H1 (cell line): ENCODE data around the gene ALK. TPM values are rescaled to one million over a fixed set of nuclear protein-coding genes. Genes with fewer than 3 reads are reported as not detected.

Experiments
- CTCF ChIA-PET: fragments of 300-600 bp; sonication (Branson Sonifier 250); formaldehyde crosslinking; loops from one replicate; lab custom pipeline; 2021; ENCODE audit not compliant: partially characterized antibody; lab: Charles Lee
- POLR2A ChIA-PET: fragments of 300-600 bp; sonication (Branson Sonifier 250); formaldehyde crosslinking; loops from one replicate; lab custom pipeline; 2021; ENCODE audit warnings: inconsistent platforms; ENCODE audit not compliant: partially characterized antibody; lab: Charles Lee
- DNase-seq, 2 experiments: peaks; one replicate each; pipeline versions ENCODE4 v3.0.0 to v3.0.0-alpha.2; 2010 to 2022; ENCODE audit warnings: low spot score in 2 of 2, low read depth in 1 of 2, mixed read lengths in 1 of 2
- FAIRE-seq: peaks from 2 replicates; lab custom pipeline; 2011; peaks lifted over from hg19 to GRCh38; lab: Jason Lieb, UNC
- H2AFZ ChIP-seq: 2 replicates; pipeline ENCODE4 v1.8.1; 2012; ENCODE audit warnings: low read length, inconsistent platforms
- H2AK5ac ChIP-seq: 2 replicates; pipeline ENCODE4 v1.6.1; 2013; ENCODE audit warnings: low read depth, low read length
- H2BK120ac ChIP-seq: replicated peaks from 2 replicates; pipeline ENCODE3; 2013; ENCODE audit warnings: low read depth, low read length, inconsistent platforms
- H2BK12ac ChIP-seq: 2 replicates; pipeline ENCODE4 v1.6.1; 2013; ENCODE audit warnings: low read depth, low read length
- H2BK15ac ChIP-seq: 2 replicates; pipeline ENCODE4 v1.6.1; 2013; ENCODE audit warnings: low read length
- H2BK20ac ChIP-seq: 2 replicates; pipeline ENCODE4 v1.6.1; 2013; ENCODE audit warnings: low read length
- H2BK5ac ChIP-seq: 2 replicates; pipeline ENCODE4 v1.6.1; 2013; ENCODE audit warnings: low read depth, low read length
- H3K14ac ChIP-seq: 2 replicates; pipeline ENCODE4 v1.6.1; 2013; ENCODE audit warnings: inconsistent platforms; ENCODE audit not compliant: insufficient read length
- H3K18ac ChIP-seq: 2 replicates; pipeline ENCODE4 v1.6.1; 2013; ENCODE audit warnings: low read length; ENCODE audit errors: extremely low read depth
- H3K23ac ChIP-seq: 2 replicates; pipeline ENCODE4 v1.6.1; 2013; ENCODE audit warnings: inconsistent platforms; ENCODE audit not compliant: insufficient read length
- H3K23me2 ChIP-seq: 2 replicates; pipeline ENCODE4 v1.6.1; 2013; ENCODE audit warnings: low read depth, low read length
- H3K27ac ChIP-seq: 2 replicates; pipeline ENCODE4 v1.6.1; 2011; ENCODE audit warnings: low read depth, low read length, inconsistent platforms
- H3K27me3 ChIP-seq, 4 experiments: replicated peaks in 1 of 4; 1 replicate in 1 of 4; 2 replicates in 3 of 4; pipeline versions ENCODE4 v1.6.1 to v1.8.1; 2011 to 2013; ENCODE audit warnings: low read length in 3 of 4, mild to moderate bottlenecking in 3 of 4, inconsistent platforms in 2 of 4, mixed read lengths in 2 of 4, moderate library complexity in 1 of 4; ENCODE audit not compliant: control insufficient read depth in 3 of 4, insufficient read depth in 3 of 4; ENCODE audit errors: extremely low read depth in 1 of 4
- H3K36me3 ChIP-seq, 4 experiments: 2 replicates each; pipeline versions ENCODE4 v1.6.1 to v1.8.1; 2011 to 2013; ENCODE audit warnings: mild to moderate bottlenecking in 4 of 4, low read length in 3 of 4, moderate library complexity in 2 of 4, control low read depth in 1 of 4, inconsistent platforms in 1 of 4; ENCODE audit not compliant: insufficient read depth in 4 of 4, control insufficient read depth in 2 of 4
- H3K4ac ChIP-seq: replicated peaks from 2 replicates; pipeline ENCODE3; 2013; ENCODE audit warnings: low read length, low read depth, mixed read lengths, inconsistent platforms; ENCODE audit not compliant: insufficient read length
- H3K4me1 ChIP-seq, 4 experiments: replicated peaks in 1 of 4; 1 replicate in 1 of 4; 2 replicates in 3 of 4; pipeline versions ENCODE4 v1.6.1 to v1.8.1; 2011 to 2013; ENCODE audit warnings: low read length in 3 of 4, inconsistent platforms in 2 of 4, mixed read lengths in 1 of 4; ENCODE audit not compliant: insufficient read depth in 4 of 4, control insufficient read depth in 3 of 4
- H3K4me2 ChIP-seq, 2 experiments: 2 replicates each; pipeline versions ENCODE4 v1.6.1 to v1.8.1; 2011 to 2013; ENCODE audit warnings: low read depth in 2 of 2, low read length in 2 of 2, control low read depth in 1 of 2, inconsistent platforms in 1 of 2, mild to moderate bottlenecking in 1 of 2; ENCODE audit not compliant: insufficient read depth in 1 of 2
- H3K4me3 ChIP-seq, 4 experiments: fragments of 200-600, 300-600 bp in 1 of 4; sonication (generic), shearing (Covaris generic), sonication (Bioruptor Twin) in 1 of 4; 2 replicates each; pipeline versions ENCODE4 v1.5.1 to v1.8.1; 2011 to 2016; ENCODE audit warnings: low read length in 4 of 4, low read depth in 3 of 4, control low read depth in 2 of 4, inconsistent platforms in 2 of 4, mild to moderate bottlenecking in 2 of 4, mixed read lengths in 1 of 4, moderate library complexity in 1 of 4; ENCODE audit not compliant: insufficient read depth in 2 of 4; ENCODE audit errors: extremely low read depth in 1 of 4
- H3K56ac ChIP-seq: replicated peaks from 2 replicates; pipeline ENCODE3; 2013; ENCODE audit warnings: low read depth, mild to moderate bottlenecking, mixed read lengths, low read length, inconsistent platforms; ENCODE audit not compliant: insufficient read length
- H3K79me1 ChIP-seq: 2 replicates; pipeline ENCODE4 v1.6.1; 2013; ENCODE audit warnings: low read depth, low read length, control low read depth
- H3K79me2 ChIP-seq, 2 experiments: 2 replicates each; pipeline versions ENCODE4 v1.6.1 to v1.8.1; 2012 to 2013; ENCODE audit warnings: low read length in 2 of 2, mild to moderate bottlenecking in 2 of 2, inconsistent platforms in 1 of 2; ENCODE audit not compliant: insufficient read depth in 2 of 2, control insufficient read depth in 1 of 2
- H3K9ac ChIP-seq, 4 experiments: replicated peaks in 1 of 4; 1 replicate in 1 of 4; 2 replicates in 3 of 4; pipeline versions ENCODE4 v1.6.1 to v1.8.1; 2011 to 2013; ENCODE audit warnings: low read depth in 3 of 4, low read length in 3 of 4, control low read depth in 2 of 4, mild to moderate bottlenecking in 2 of 4, moderate library complexity in 2 of 4, inconsistent platforms in 1 of 4; ENCODE audit errors: extremely low read depth in 1 of 4
- H3K9me3 ChIP-seq, 2 experiments: 2 replicates each; pipeline versions ENCODE4 v1.6.1 to v1.8.1; 2012 to 2013; ENCODE audit warnings: mild to moderate bottlenecking in 2 of 2, moderate library complexity in 2 of 2, control low read depth in 1 of 2, inconsistent platforms in 1 of 2, low read depth in 1 of 2, low read length in 1 of 2, mixed read lengths in 1 of 2; ENCODE audit not compliant: insufficient read depth in 2 of 2
- H4K20me1 ChIP-seq, 2 experiments: replicated peaks in 1 of 2; 2 replicates each; pipeline versions ENCODE3 to v1.8.1; 2011 to 2013; ENCODE audit warnings: inconsistent platforms in 2 of 2, low read length in 2 of 2, mild to moderate bottlenecking in 1 of 2; ENCODE audit not compliant: insufficient read depth in 2 of 2, control insufficient read depth in 1 of 2
- H4K5ac ChIP-seq: 2 replicates; pipeline ENCODE4 v1.6.1; 2013; ENCODE audit warnings: low read length, low read depth, mixed read lengths, inconsistent platforms; ENCODE audit not compliant: insufficient read length
- H4K8ac ChIP-seq: 2 replicates; pipeline ENCODE4 v1.8.0; 2013; ENCODE audit warnings: mild to moderate bottlenecking, moderate library complexity, low read length, inconsistent platforms; ENCODE audit not compliant: insufficient read depth; ENCODE audit errors: extremely low read depth
- H4K91ac ChIP-seq: replicated peaks from 2 replicates; pipeline ENCODE3; 2013; ENCODE audit warnings: low read length, mixed read lengths, inconsistent platforms; ENCODE audit not compliant: insufficient read length
- ASH2L ChIP-seq: fragments of 200-600, 300-600 bp; sonication (generic); IDR thresholded peaks from one replicate; pipeline ENCODE4 v1.7.1; 2017; ENCODE audit warnings: low read length
- CBX8 ChIP-seq: fragments of 300-800, 300-1000 bp; sonication (generic); IDR thresholded peaks from 2 replicates; pipeline ENCODE4 v1.7.1; 2016; ENCODE audit warnings: low read depth, low read length, borderline replicate concordance
- CEBPB ChIP-seq: IDR thresholded peaks from 2 replicates; pipeline ENCODE4 v1.6.1; 2012; ENCODE audit warnings: low read depth, low read length
- CHD1 ChIP-seq: IDR thresholded peaks from 2 replicates; pipeline ENCODE4 v1.6.1; 2012; ENCODE audit warnings: low read depth, low read length, improper control_type of control experiment
- JUND ChIP-seq: IDR thresholded peaks from 2 replicates; pipeline ENCODE4 v1.6.1; 2011; ENCODE audit warnings: mild to moderate bottlenecking, improper control_type of control experiment, low read length
- KDM5A ChIP-seq: fragments of 200-600 bp; IDR thresholded peaks from 2 replicates; pipeline ENCODE4 v1.7.1; 2012; ENCODE audit warnings: mild to moderate bottlenecking, low read length, inconsistent platforms, mixed read lengths
- NANOG ChIP-seq: IDR thresholded peaks from 2 replicates; pipeline ENCODE4 v1.6.1; 2011; ENCODE audit warnings: low read length, low read depth, mild to moderate bottlenecking, inconsistent platforms; ENCODE audit not compliant: insufficient read depth, poor library complexity, severe bottlenecking
- POU5F1 ChIP-seq: IDR thresholded peaks from 2 replicates; pipeline ENCODE4 v1.6.1; 2011; ENCODE audit warnings: low read depth, mild to moderate bottlenecking, low read length, moderate library complexity
- SAP30 ChIP-seq: fragments of 300-600 bp; sonication (generic); IDR thresholded peaks from 2 replicates; pipeline ENCODE4 v1.7.1; 2012; ENCODE audit warnings: low read length, moderate library complexity, mild to moderate bottlenecking, inconsistent platforms; ENCODE audit not compliant: insufficient read depth, insufficient replicate concordance
- TAF7 ChIP-seq: optimal IDR thresholded peaks from 2 replicates; pipeline ENCODE3; 2011; ENCODE audit warnings: low read depth, mild to moderate bottlenecking, inconsistent platforms, low read length, moderate library complexity, borderline replicate concordance
- TCF12 ChIP-seq: IDR thresholded peaks from 2 replicates; pipeline ENCODE4 v1.6.1; 2011; ENCODE audit warnings: low read depth, mild to moderate bottlenecking, low read length
- TEAD4 ChIP-seq: IDR thresholded peaks from 2 replicates; pipeline ENCODE4 v1.6.1; 2012; ENCODE audit warnings: low read depth, low read length, inconsistent platforms, mixed read lengths
- WGBS, 2 experiments: shearing (Covaris generic) in 1 of 2; methylation state at CpG; one replicate each; pipeline versions ENCODE4 v1.1.6 to v1.1.7; 2013 to 2015; ENCODE audit warnings: low lambda C conversion rate in 2 of 2, mixed read lengths in 2 of 2, inconsistent platforms in 1 of 2, low coverage in 1 of 2, missing lambda C conversion rate in 1 of 2; ENCODE audit not compliant: insufficient replicate concordance in 2 of 2, insufficient coverage in 1 of 2, insufficient read length in 1 of 2; ENCODE audit errors: extremely low coverage in 1 of 2, missing lambda C conversion rate in 1 of 2; 5-methylcytosine and 5-hydroxymethylcytosine counted together
- polyA plus RNA-seq, 7 experiments: library from polyadenylated mRNA; depleted of rRNA in 3 of 7; stranded (reverse) in 5 of 7; unstranded in 2 of 7; fragments of >200 nt in 5 of 7; fragments of 200-250 nt in 2 of 7; gene quantifications; 1 replicate in 5 of 7; 2 replicates in 1 of 7; 4 replicates in 1 of 7; pipeline versions ENCODE4 v1.2.1 to v1.2.3, GENCODE V29; 2011 to 2013; ENCODE audit warnings: missing spikeins in 2 of 7, mixed read lengths in 2 of 7
- total RNA-seq: library from RNA; stranded (reverse); fragmentation: NEBNext Ultra II Directional; extraction: Animal tissue kit (Norgen Biotek cat#: 25700); gene quantifications from 2 replicates; pipeline ENCODE4 v1.2.1, GENCODE V29; 2021
- TF ChIP-seq, protein P1 (sequence below): IDR thresholded peaks from 2 replicates; pipeline ENCODE4 v1.6.1; 2011; ENCODE audit warnings: low read depth, mild to moderate bottlenecking, low read length; ENCODE audit not compliant: insufficient read depth

Gene ALK
- total and polyA plus RNA-seq, 2 of the 8 experiments (the other 6 are each of a cell fraction or from before 2014, with no cell fraction given), result 0.02 to 0.09 TPM

DNA sequence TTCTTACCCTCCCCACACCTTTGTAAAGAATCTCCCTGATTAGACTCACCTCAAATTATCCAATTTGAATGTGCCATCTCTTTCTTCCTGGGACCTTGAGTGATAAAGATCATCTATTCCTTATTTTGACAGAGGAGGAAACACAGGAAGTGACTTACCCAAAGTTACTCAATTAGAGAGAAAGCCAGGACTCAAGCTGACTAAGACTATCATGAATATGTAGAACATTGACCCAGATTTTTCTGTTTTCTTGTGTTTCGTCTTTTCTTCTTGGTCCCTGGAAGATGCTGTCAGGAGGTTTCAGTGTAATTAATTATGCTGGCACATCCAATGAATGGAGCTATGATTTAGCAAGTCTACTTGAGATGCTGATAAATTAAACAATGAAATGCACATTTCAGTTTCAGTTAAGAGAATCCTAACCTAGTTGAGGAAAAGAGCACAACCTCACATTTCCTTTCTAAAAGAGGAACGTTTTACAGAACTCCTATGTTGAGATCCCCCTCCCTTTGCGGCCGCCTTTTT, 425.8 kb downstream of the ALK start:
- POLR2A ChIA-PET, result no interaction called here
- H3K23me2 ChIP-seq, result no peaks in the 10 kb centered on the region
- no peak overlapping the region for H3K4me2 ChIP-seq
- H3K27me3 ChIP-seq, result no peaks in the 10 kb centered on the region
- no peak overlapping the region for H3K9ac ChIP-seq
- H2BK20ac ChIP-seq, result no peak overlapping the region
- DNase-seq (no peak), FAIRE-seq (no peak)
- H3K79me1 ChIP-seq, result no peaks in the 10 kb centered on the region
- H2BK5ac ChIP-seq, result no peak overlapping the region
- no peaks in the 10 kb centered on the region for H3K36me3 ChIP-seq
- H3K79me2 ChIP-seq, result no peaks in the 10 kb centered on the region
- no peak overlapping the region for H2AK5ac ChIP-seq
- no peak overlapping the region for H3K27ac ChIP-seq
- H3K18ac ChIP-seq, result no peak overlapping the region
- 81% methylated on average over 4 of the region's 4 CpGs; no CpG with 5 or more reads in 1 of the 2 experiments for WGBS, 2 experiments
- no peak overlapping the region for H2AFZ ChIP-seq
- TF ChIP-seq TCF12 (no peak), CHD1 (no peak), CEBPB (no peak), POU5F1 (no peak), SAP30 (no peak), KDM5A (no peak), JUND (no peak), TEAD4 (no peak), NANOG (no peak), CBX8 (no peak), ASH2L (no peak), TAF7 (no peak)
- TF ChIP-seq, protein P1, sequence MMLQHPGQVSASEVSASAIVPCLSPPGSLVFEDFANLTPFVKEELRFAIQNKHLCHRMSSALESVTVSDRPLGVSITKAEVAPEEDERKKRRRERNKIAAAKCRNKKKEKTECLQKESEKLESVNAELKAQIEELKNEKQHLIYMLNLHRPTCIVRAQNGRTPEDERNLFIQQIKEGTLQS, result no peak
- no peak overlapping the region for H3K4me3 ChIP-seq
- H3K4me1 ChIP-seq, result no peaks in the 10 kb centered on the region
- no peak overlapping the region for H4K8ac ChIP-seq
- H3K9me3 ChIP-seq, result no peaks in the 10 kb centered on the region
- no peak overlapping the region for H2BK15ac ChIP-seq
- no peak overlapping the region for H3K56ac ChIP-seq
- H4K91ac ChIP-seq, result no peak overlapping the region
- CTCF ChIA-PET, result interaction anchor here (0.9 kb wide), 1 partner anchor 57 kb away, joined by 3 read pairs; no protein-coding TSS in a partner anchor
- H3K4ac ChIP-seq, result no peak overlapping the region
- H3K23ac ChIP-seq, result no peak overlapping the region
- H2BK12ac ChIP-seq, result no peak overlapping the region
- H4K5ac ChIP-seq, result no peak overlapping the region
- H4K20me1 ChIP-seq, result no peaks in the 10 kb centered on the region
- no peak overlapping the region for H2BK120ac ChIP-seq
- H3K14ac ChIP-seq, result no peak overlapping the region
